ENCODE measurements around the gene ST3GAL3.

ST3GAL3 gene

DNA sequence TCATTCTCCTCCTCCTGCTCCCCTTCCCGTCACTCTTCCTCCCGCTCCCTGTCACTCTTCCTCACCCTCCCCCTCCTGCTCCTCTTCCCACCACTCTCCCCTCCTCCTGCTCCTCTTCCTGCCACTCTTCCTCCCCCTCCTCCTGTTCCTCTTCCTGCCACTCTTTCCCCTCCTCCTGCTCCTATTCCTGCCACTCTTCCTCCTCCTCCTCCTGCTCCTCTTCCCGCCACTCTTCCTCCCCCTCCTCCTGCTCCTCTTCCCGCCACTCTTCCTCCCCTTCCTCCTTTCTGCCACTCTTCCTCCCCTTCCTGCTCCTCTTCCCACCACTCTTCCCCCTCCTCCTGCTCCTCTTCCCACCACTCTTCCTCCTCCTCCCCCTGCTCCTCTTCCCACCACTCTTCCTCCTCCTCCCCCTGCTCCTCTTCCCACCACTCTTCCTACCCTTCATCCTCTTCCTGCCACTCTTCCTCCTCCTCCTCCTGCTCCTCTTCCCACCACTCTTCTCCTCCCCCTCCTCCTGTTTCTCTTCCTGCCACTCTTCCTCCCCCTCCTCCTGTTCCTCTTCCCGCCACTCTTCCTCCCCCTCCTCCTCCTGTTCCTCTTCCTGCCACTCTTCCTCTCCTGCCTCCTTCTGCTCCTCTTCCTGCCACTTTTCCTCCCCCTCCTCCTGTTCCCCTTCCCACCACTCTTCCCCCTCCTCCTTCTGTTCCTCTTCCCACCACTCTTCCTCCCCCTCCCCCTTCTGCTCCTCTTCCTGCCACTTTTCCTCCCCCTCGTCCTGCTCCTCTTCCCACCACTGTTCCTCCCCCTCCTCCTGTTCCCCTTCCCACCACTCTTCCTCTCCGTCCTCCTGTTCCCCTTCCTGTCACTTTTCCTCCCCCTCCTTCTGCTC is 197.6 kb downstream of the ST3GAL3 start:
- Histone ChIP-seq H3K4me1 (peaks cover 9 to 38% (median 31%) of the 10 kb centered on the region in 10 experiments; a peak in 17 of 20 replicates), H3K36me3 (peaks cover 0 to 48% (median 14%) of the 10 kb centered on the region in 11 experiments; a peak in 19 of 22 replicates), H3K4me2 (0 out of 22 replicates have a peak overlapping the region, but pooled peaks of 3 of the 11 experiments have one; percentile 3 to 84 (median 6)), H3K4me3 (no peak overlapping the region), H4K20me1 (no peaks in the 10 kb centered on the region; a peak in 1 of 22 replicates), H3K9ac (no peak overlapping the region), H3K9me3 (replicated peaks in 1 of 11) (no peaks in the 10 kb centered on the region), H3K27me3 (no peaks in the 10 kb centered on the region), H3K27ac (no peak overlapping the region)
- TF ChIP-seq Cebpa-rat (IDR thresholded peaks at IDR 0.05): no peak

DNA sequence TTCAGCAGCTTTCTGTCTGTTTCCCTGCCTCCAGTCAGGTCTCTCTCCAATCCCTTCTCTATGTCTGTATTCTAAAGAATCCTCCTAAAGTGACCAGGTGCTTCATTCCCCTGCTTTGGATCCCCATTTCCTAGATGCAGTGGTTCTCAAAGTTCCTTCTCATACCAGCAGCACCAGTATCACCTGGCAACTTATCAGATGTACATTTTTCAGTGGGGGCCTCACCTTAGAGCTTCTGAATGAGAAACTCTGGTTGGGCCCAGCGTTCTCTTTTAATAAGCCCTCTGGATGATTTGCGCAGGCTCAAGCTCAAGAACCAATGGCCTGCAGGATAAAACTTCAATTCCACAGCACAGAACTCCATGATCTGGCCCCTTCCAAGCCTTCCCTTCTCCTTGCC is 200.9 kb downstream of the ST3GAL3 start:
- Histone ChIP-seq H3K9ac (no peak overlapping the region), H3K36me3 (peaks cover 0 to 51% (median 14%) of the 10 kb centered on the region in 11 experiments; a peak in 12 of 22 replicates), H3K27ac (no peak overlapping the region), H3K4me3 (no peak overlapping the region), H3K9me3 (replicated peaks in 1 of 11) (no peaks in the 10 kb centered on the region), H3K4me1 (peaks cover 0 to 13% (median 10%) of the 10 kb centered on the region in 10 experiments; a peak in 17 of 20 replicates), H3K27me3 (no peaks in the 10 kb centered on the region), H4K20me1 (no peaks in the 10 kb centered on the region), H3K4me2 (no peak overlapping the region)
- no peak for TF ChIP-seq Cebpa-rat (IDR thresholded peaks at IDR 0.05)

DNA sequence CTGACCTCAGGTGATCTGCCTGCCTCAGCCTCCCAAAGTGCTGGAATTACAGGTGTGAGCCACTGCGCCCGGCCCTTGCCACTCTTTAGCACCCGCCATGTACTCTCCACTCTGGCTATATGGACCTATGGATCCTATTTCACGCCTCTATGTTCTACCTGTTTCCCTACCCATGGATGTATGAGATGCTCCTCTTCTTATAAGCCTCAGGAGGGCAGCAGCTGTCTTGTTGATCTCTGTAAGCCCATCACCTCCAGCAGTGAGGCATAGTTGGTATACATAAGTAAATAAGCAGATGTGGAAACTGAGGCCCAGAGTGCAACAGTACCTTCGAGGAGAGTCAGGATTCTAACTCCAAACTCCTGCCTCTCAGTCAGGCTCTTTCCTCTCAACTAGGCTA is 201.5 kb downstream of the ST3GAL3 start:
- TF ChIP-seq Cebpa-rat (IDR thresholded peaks at IDR 0.05): no peak
- Histone ChIP-seq H3K9ac (no peak overlapping the region), H3K4me3 (no peak overlapping the region)

DNA sequence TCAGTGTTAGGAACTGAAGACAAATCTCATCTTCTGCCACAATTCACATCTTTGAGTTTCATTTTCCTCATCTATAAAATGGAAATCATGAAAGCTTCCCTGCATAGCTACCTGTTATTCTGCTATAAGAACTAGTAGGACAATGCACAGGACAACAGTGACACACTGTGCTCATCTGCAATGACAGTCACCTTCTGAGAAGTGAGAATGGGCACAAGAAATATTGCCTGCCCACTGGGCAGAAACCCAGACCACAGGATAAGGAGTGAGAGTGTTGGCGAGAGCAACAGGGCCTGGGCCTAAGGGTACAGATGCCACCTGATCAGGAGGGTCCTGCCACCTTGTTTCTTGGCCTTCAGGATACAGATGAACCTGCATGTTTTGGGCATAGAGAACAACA is 203.0 kb downstream of the ST3GAL3 start:
- Histone ChIP-seq H3K9ac (no peak overlapping the region), H3K27ac (no peak overlapping the region), H3K9me3 (replicated peaks in 1 of 11) (no peaks in the 10 kb centered on the region), H4K20me1 (no peaks in the 10 kb centered on the region), H3K27me3 (no peaks in the 10 kb centered on the region), H3K4me3 (no peak overlapping the region), H3K4me1 (no peaks in the 10 kb centered on the region), H3K36me3 (peaks cover 0 to 50% (median 11%) of the 10 kb centered on the region in 11 experiments; a peak in 10 of 22 replicates), H3K4me2 (no peak overlapping the region)
- no peak for TF ChIP-seq Cebpa-rat (IDR thresholded peaks at IDR 0.05)

More for the DNA sequence above, 201.5 kb downstream of the ST3GAL3 start:
- Histone ChIP-seq H3K27me3 (no peaks in the 10 kb centered on the region), H3K36me3 (peaks cover 0 to 54% (median 14%) of the 10 kb centered on the region in 11 experiments; a peak in 12 of 22 replicates), H3K9me3 (replicated peaks in 1 of 11) (no peaks in the 10 kb centered on the region), H3K27ac (no peak overlapping the region), H4K20me1 (no peaks in the 10 kb centered on the region), H3K4me2 (no peak overlapping the region), H3K4me1 (peaks cover 0 to 7% (median 4%) of the 10 kb centered on the region in 10 experiments; a peak in 7 of 20 replicates)

DNA sequence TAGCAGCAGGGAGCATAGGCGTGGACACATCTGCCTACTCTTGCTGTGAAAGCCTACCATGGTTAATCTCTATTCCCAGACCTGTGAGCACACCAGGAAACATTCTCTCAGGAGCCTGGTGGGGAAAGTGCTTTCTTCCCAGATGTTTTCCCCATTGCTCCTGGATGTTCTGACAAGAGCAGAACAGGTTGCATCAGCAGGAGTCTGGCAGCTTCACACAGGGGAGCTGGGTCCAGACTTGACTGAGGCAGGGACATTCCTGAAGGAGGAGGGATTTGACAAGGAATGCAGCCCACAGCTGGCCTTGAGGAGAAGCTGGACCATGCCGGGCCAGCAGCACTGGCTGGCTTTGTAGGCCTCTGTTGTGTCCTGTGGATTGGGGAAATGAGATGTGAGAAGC is 205.3 kb downstream of the ST3GAL3 start:
- H3K27me3 ChIP-seq: no peaks in the 10 kb centered on the region
- no peak for TF ChIP-seq Cebpa-rat (IDR thresholded peaks at IDR 0.05)
- H3K27ac ChIP-seq: no peak overlapping the region
- no peak overlapping the region; a peak in 1 of 22 replicates for H3K9ac ChIP-seq
- no peak overlapping the region for H3K4me3 ChIP-seq
- H3K9me3 ChIP-seq (replicated peaks in 1 of 11): no peaks in the 10 kb centered on the region
- peaks cover 0 to 43% (median 9%) of the 10 kb centered on the region in 11 experiments; a peak in 10 of 22 replicates for H3K36me3 ChIP-seq
- H4K20me1 ChIP-seq: no peaks in the 10 kb centered on the region
- no peaks in the 10 kb centered on the region for H3K4me1 ChIP-seq
- no peak overlapping the region for H3K4me2 ChIP-seq

DNA sequence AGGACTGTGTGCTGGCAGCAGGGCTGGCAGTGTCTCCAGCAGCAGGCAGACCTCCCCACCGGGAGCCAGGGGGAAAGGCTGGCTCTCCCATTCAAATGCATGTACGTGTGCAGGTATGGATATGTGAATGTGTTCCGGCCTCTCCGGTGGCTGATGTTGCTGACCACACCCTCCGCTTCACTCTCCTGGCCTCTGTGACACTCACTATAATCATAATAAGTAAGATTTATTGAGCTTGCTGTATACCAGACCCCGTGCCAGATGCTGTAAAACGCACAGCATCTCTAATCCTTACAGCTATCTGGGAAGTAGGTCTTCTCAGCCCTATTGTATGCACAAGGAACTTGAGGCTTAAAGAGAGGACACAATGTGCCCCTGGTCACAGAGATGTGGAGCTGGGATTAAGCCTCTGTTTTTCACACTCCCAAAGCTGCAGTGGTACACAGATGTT is 205.7 kb downstream of the ST3GAL3 start:
- H3K9ac ChIP-seq: no peak overlapping the region; a peak in 1 of 22 replicates
- no peak for TF ChIP-seq Cebpa-rat (IDR thresholded peaks at IDR 0.05)
- no peaks in the 10 kb centered on the region for H4K20me1 ChIP-seq

DNA sequence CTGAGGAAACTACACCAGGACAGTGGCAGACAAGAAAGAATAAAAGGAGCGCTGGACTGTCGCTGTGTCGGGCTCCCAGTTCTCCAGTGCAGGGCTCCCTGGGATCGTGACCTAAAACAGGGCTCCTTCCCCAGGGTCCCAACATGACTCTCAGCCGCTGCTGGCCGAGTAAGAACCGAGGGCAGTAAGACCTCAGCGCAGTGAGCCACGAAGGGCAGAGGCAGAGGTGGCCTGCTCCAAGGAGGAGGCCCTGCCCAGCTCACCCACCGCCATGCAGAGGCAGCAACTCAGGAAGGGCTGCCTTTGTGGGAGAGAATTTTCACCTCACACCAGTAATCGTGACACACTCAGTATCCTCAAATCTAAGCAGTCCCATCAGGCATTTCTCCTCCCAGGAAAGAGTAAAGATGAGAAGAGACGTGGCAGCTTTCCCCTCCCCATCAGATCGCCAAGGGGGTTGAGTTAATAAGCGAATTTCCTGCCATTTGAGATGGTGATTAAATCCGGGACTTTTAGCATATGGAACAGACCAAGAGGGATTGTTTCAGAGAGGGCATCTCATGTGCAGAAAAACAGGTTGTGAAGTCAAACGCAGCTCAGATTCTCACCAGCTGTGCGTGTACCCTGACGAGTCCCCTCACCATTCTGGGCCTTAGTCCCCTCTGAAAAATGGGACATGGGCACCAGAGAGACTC is 206.5 kb downstream of the ST3GAL3 start:
- H3K9me3 ChIP-seq (replicated peaks in 1 of 11): no peaks in the 10 kb centered on the region
- H3K27ac ChIP-seq: no peak overlapping the region
- H3K36me3 ChIP-seq: peaks cover 0 to 33% (median 9%) of the 10 kb centered on the region in 11 experiments; a peak in 10 of 22 replicates
- no peak overlapping the region for H3K4me2 ChIP-seq
- no peaks in the 10 kb centered on the region for H4K20me1 ChIP-seq
- H3K4me3 ChIP-seq: no peak overlapping the region
- no peak overlapping the region for H3K9ac ChIP-seq
- no peaks in the 10 kb centered on the region for H3K4me1 ChIP-seq
- H3K27me3 ChIP-seq: no peaks in the 10 kb centered on the region
- TF ChIP-seq Cebpa-rat (IDR thresholded peaks at IDR 0.05): no peak

More for the DNA sequence above, 205.7 kb downstream of the ST3GAL3 start:
- peaks cover 0 to 38% (median 9%) of the 10 kb centered on the region in 11 experiments; a peak in 10 of 22 replicates for H3K36me3 ChIP-seq
- H3K27me3 ChIP-seq: no peaks in the 10 kb centered on the region
- H3K4me1 ChIP-seq: no peaks in the 10 kb centered on the region
- no peak overlapping the region for H3K4me3 ChIP-seq
- no peak overlapping the region for H3K27ac ChIP-seq
- H3K4me2 ChIP-seq: no peak overlapping the region
- no peaks in the 10 kb centered on the region for H3K9me3 ChIP-seq (replicated peaks in 1 of 11)

DNA sequence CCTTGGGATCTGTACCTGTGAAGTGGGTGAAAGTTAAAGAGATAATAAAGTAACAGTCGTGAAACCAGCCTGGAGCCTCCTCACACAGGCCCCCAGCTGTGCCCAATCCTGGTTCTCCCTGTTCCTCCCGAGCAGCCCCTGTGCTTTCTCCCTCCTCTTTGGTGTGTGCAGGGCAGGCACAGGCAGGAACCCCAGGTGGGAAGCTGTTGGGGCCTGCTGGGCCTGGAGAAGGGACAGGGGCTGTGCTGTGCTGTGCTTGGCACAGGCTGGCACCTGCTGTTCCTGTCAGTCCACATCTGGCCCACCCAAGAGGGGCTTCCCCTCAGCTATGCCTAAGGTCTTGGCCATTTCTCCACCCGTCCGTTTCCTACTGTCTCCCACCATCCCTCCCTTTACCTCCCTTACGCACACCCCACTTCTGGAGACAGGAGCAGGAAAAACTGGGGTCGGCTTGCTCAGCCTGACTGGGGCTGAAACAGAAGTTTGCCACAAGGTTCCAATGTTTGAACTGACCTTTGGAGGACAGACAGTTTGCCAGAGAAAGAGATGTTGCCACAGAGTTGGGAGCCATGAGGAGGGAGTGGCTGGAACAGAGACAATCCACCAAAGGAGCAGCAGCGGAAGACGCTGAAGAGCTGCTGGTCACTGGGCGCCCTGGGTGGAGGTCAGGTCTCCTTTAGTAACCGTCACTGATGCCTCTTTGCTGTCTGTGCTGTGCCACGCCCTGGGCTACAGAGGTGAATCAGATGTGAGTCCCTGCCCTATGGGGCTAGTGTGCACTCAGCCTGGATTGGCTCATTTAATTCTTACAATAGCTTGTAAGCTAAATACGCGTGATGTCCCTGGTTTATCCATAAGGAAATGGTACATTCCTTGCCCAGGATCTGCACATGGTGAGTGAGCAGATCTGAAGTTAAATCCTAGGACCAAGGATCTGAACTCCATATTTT is 207.5 kb downstream of the ST3GAL3 start:
- no peaks in the 10 kb centered on the region for H4K20me1 ChIP-seq
- peaks cover 0 to 5% (median 2%) of the 10 kb centered on the region in 10 experiments; a peak in 8 of 20 replicates for H3K4me1 ChIP-seq
- H3K27ac ChIP-seq: no peak overlapping the region
- peaks cover 0 to 27% (median 9%) of the 10 kb centered on the region in 11 experiments; a peak in 10 of 22 replicates for H3K36me3 ChIP-seq
- H3K4me3 ChIP-seq: no peak overlapping the region
- no peaks in the 10 kb centered on the region for H3K27me3 ChIP-seq
- H3K9me3 ChIP-seq (replicated peaks in 1 of 11): no peaks in the 10 kb centered on the region
- no peak for TF ChIP-seq Cebpa-rat (IDR thresholded peaks at IDR 0.05)
- no peak overlapping the region for H3K4me2 ChIP-seq
- no peak overlapping the region for H3K9ac ChIP-seq

All from BLaER1 treated with 17β-estradiol and CSF1 and Interleukin-3, amounts not matched to agents 10 nM and 100 nM (cell line).